ENCODE data around the gene TOM1L1.

Gene TOM1L1

GRCh38 chr17:54950116-54950515 is 49.5 kb downstream of the TOM1L1 start:
- no peaks in the 10 kb centered on the region for H3F3A ChIP-seq (ENCODE audit: insufficient read depth, low read length)
- H3K9me3 ChIP-seq (ENCODE audit: low read length): no peaks in the 10 kb centered on the region
- H3K27me3 ChIP-seq (ENCODE audit: insufficient read depth, low read length): no peaks in the 10 kb centered on the region
- no peaks in the 10 kb centered on the region for H3K36me3 ChIP-seq (ENCODE audit: insufficient read depth, low read length)
- no peaks in the 10 kb centered on the region for H3K9me2 ChIP-seq (ENCODE audit: low read depth, low read length)
- H3K4me2 ChIP-seq (ENCODE audit: low read length): no peak overlapping the region
- no peak overlapping the region for H3K9ac ChIP-seq (ENCODE audit: low read length)
- TF ChIP-seq CTCF (IDR thresholded peaks at IDR 0.05; ENCODE audit: low read length) (no peak), EZH2 (IDR thresholded peaks at IDR 0.05; ENCODE audit: borderline replicate concordance, low read length) (no peak)
- no peak overlapping the region for H3K4me3 ChIP-seq (ENCODE audit: low read depth, low read length, poor library complexity, severe bottlenecking)
- no peaks in the 10 kb centered on the region for H3K4me1 ChIP-seq (ENCODE audit: insufficient read depth, low read length, severe bottlenecking)
- no peaks in the 10 kb centered on the region for H4K20me1 ChIP-seq (ENCODE audit: insufficient read depth, low read length)
- no peaks in the 10 kb centered on the region for H3K79me2 ChIP-seq (ENCODE audit: insufficient read depth, low read length)
- no peak overlapping the region for H2AFZ ChIP-seq (ENCODE audit: low read length)
- H3K27ac ChIP-seq (ENCODE audit: low read depth, low read length, poor library complexity, severe bottlenecking): no peak overlapping the region

GRCh38 chr17:54951286-54951685 is 50.6 kb downstream of the TOM1L1 start:
- H3K9ac ChIP-seq (ENCODE audit: low read length): no peak overlapping the region

GRCh38 chr17:54956791-54957190 is 56.1 kb downstream of the TOM1L1 start:
- Histone ChIP-seq H3K4me2 (ENCODE audit: low read length) (no peak overlapping the region), H3K79me2 (ENCODE audit: insufficient read depth, low read length) (no peaks in the 10 kb centered on the region), H2AFZ (ENCODE audit: low read length) (no peak overlapping the region), H4K20me1 (ENCODE audit: insufficient read depth, low read length) (no peaks in the 10 kb centered on the region), H3K9me2 (ENCODE audit: low read depth, low read length) (no peaks in the 10 kb centered on the region), H3K4me1 (ENCODE audit: insufficient read depth, low read length, severe bottlenecking) (no peaks in the 10 kb centered on the region), H3K9ac (ENCODE audit: low read length) (no peak overlapping the region), H3K27me3 (ENCODE audit: insufficient read depth, low read length) (no peaks in the 10 kb centered on the region), H3K27ac (ENCODE audit: low read depth, low read length, poor library complexity, severe bottlenecking) (no peak overlapping the region), H3K4me3 (ENCODE audit: low read depth, low read length, poor library complexity, severe bottlenecking) (no peak overlapping the region), H3K9me3 (ENCODE audit: low read length) (no peaks in the 10 kb centered on the region), H3F3A (ENCODE audit: insufficient read depth, low read length) (no peaks in the 10 kb centered on the region), H3K36me3 (ENCODE audit: insufficient read depth, low read length) (peaks cover 39% of the 10 kb centered on the region)
- no peak for TF ChIP-seq CTCF (IDR thresholded peaks at IDR 0.05; ENCODE audit: low read length)
- no peak for TF ChIP-seq EZH2 (IDR thresholded peaks at IDR 0.05; ENCODE audit: borderline replicate concordance, low read length)

More at GRCh38 chr17:54951286-54951685, 50.6 kb downstream of the TOM1L1 start:
- Histone ChIP-seq H3K27ac (ENCODE audit: low read depth, low read length, poor library complexity, severe bottlenecking) (no peak overlapping the region), H3K4me1 (ENCODE audit: insufficient read depth, low read length, severe bottlenecking) (no peaks in the 10 kb centered on the region), H3K79me2 (ENCODE audit: insufficient read depth, low read length) (no peaks in the 10 kb centered on the region), H3K4me3 (ENCODE audit: low read depth, low read length, poor library complexity, severe bottlenecking) (no peak overlapping the region), H3K27me3 (ENCODE audit: insufficient read depth, low read length) (no peaks in the 10 kb centered on the region), H4K20me1 (ENCODE audit: insufficient read depth, low read length) (no peaks in the 10 kb centered on the region), H2AFZ (ENCODE audit: low read length) (no peak overlapping the region), H3K4me2 (ENCODE audit: low read length) (no peak overlapping the region), H3K9me3 (ENCODE audit: low read length) (no peaks in the 10 kb centered on the region), H3F3A (ENCODE audit: insufficient read depth, low read length) (no peaks in the 10 kb centered on the region), H3K9me2 (ENCODE audit: low read depth, low read length) (no peaks in the 10 kb centered on the region), H3K36me3 (ENCODE audit: insufficient read depth, low read length) (no peaks in the 10 kb centered on the region)
- TF ChIP-seq CTCF (IDR thresholded peaks at IDR 0.05; ENCODE audit: low read length) (no peak), EZH2 (IDR thresholded peaks at IDR 0.05; ENCODE audit: borderline replicate concordance, low read length) (no peak)
